Ascending aorta (tissue), 2 donors: Measurements from ENCODE around the gene SLIT3. TPM values are rescaled to one million over a fixed set of nuclear protein-coding genes. Genes with fewer than 3 reads are reported as not detected.

Source experiments
- DNase-seq, 2 donors: peaks; one replicate each; pipeline ENCODE4 v3.0.0-alpha.2; 2019; ENCODE audit warnings: low spot score in 2 of 2
- H3K27ac ChIP-seq, 2 donors: fragments of 200-600 bp; sonication (generic); one replicate each; pipeline ENCODE4 v1.5.1; 2016 to 2017; ENCODE audit warnings: mild to moderate bottlenecking in 1 of 2
- H3K27me3 ChIP-seq: fragments of 200-600 bp; sonication (generic); one replicate; pipeline ENCODE4 v1.5.1; 2017
- H3K36me3 ChIP-seq, 2 donors: fragments of 200-600 bp; sonication (generic); one replicate each; pipeline ENCODE4 v1.5.1; 2016
- H3K4me1 ChIP-seq, 2 donors: fragments of 200-600 bp; sonication (generic); one replicate each; pipeline ENCODE4 v1.5.1; 2016 to 2017; ENCODE audit warnings: mild to moderate bottlenecking in 1 of 2
- H3K4me3 ChIP-seq, 2 donors: fragments of 200-600 bp; sonication (generic); one replicate each; pipeline ENCODE4 v1.5.1; 2016 to 2017; ENCODE audit warnings: mild to moderate bottlenecking in 1 of 2
- H3K9me3 ChIP-seq, 2 donors: fragments of 200-600 bp; sonication (generic); one replicate each; pipeline ENCODE4 v1.5.1; 2016
- CTCF ChIP-seq, 3 experiments: fragments of 200-600 bp in 2 of 3; fragments of 450-650 bp in 1 of 3; sonication (generic) in 2 of 3; IDR thresholded peaks; one replicate each; pipeline ENCODE4 v1.5.1; 2016 to 2019; ENCODE audit warnings: antibody characterized with exemption in 3 of 3, mild to moderate bottlenecking in 1 of 3, moderate library complexity in 1 of 3
- intact Hi-C: fragments of 100-400 bp; cut with DNase I; formaldehyde crosslinking; loops from one replicate; pipeline ENCODE4 v1.15.1; 2023
- total RNA-seq: library from RNA; depleted of rRNA; stranded (reverse); fragments of >200 nt; gene quantifications from one replicate; pipeline ENCODE4 v1.1.0, GENCODE V29; 2016

Gene SLIT3
- total RNA-seq, 1 donor from 2014 or later = 128 TPM

- H3K36me3 ChIP-seq = no peaks in the 10 kb centered on the region
- no peaks in the 10 kb centered on the region for H3K9me3 ChIP-seq
- intact Hi-C loops = no loop called here
- H3K4me1 ChIP-seq = no peaks in the 10 kb centered on the region
- H3K4me3 ChIP-seq = no peak overlapping the region
- no peak overlapping the region for H3K27ac ChIP-seq
- TF ChIP-seq CTCF (IDR thresholded peaks at IDR 0.05) = no peak
- DNase-seq = no peak
- no peaks in the 10 kb centered on the region for H3K27me3 ChIP-seq
Observed at GRCh38 chr5:168889039-168889438, 411.9 kb downstream of the SLIT3 start.

- no peaks in the 10 kb centered on the region for H3K9me3 ChIP-seq
- no peak for TF ChIP-seq CTCF (IDR thresholded peaks at IDR 0.05)
- H3K4me3 ChIP-seq = no peak overlapping the region
- no peak for DNase-seq
- no peaks in the 10 kb centered on the region for H3K4me1 ChIP-seq
- intact Hi-C loops = no loop called here
- H3K27ac ChIP-seq = no peak overlapping the region
- no peaks in the 10 kb centered on the region for H3K36me3 ChIP-seq
- H3K27me3 ChIP-seq = no peaks in the 10 kb centered on the region
Observed at GRCh38 chr5:168887931-168888330, 413.0 kb downstream of the SLIT3 start.

GRCh38 chr5:168886157-168886556 lies 414.8 kb downstream of the SLIT3 start:
- no peak for TF ChIP-seq CTCF (IDR thresholded peaks at IDR 0.05)
- DNase-seq = no peak
- no peaks in the 10 kb centered on the region for H3K27me3 ChIP-seq

GRCh38 chr5:168885324-168886120 lies 415.4 kb downstream of the SLIT3 start:
- no peak for TF ChIP-seq CTCF (IDR thresholded peaks at IDR 0.05)
- Histone ChIP-seq H3K4me3 (no peak overlapping the region), H3K36me3 (no peaks in the 10 kb centered on the region), H3K27me3 (no peaks in the 10 kb centered on the region), H3K9me3 (no peaks in the 10 kb centered on the region), H3K27ac (no peak overlapping the region), H3K4me1 (no peaks in the 10 kb centered on the region)
- DNase-seq = no peak
- intact Hi-C loops = no loop called here

More at GRCh38 chr5:168886157-168886556, 414.8 kb downstream of the SLIT3 start:
- intact Hi-C loops = no loop called here
- Histone ChIP-seq H3K27ac (no peak overlapping the region), H3K4me3 (no peak overlapping the region), H3K36me3 (no peaks in the 10 kb centered on the region), H3K4me1 (no peaks in the 10 kb centered on the region), H3K9me3 (no peaks in the 10 kb centered on the region)

GRCh38 chr5:168883991-168884390 lies 416.9 kb downstream of the SLIT3 start:
- H3K4me3 ChIP-seq = no peak overlapping the region
- no peaks in the 10 kb centered on the region for H3K36me3 ChIP-seq
- no peak overlapping the region for H3K27ac ChIP-seq
- DNase-seq = no peak
- no peaks in the 10 kb centered on the region for H3K27me3 ChIP-seq
- H3K9me3 ChIP-seq = no peaks in the 10 kb centered on the region
- intact Hi-C loops = no loop called here
- TF ChIP-seq CTCF (IDR thresholded peaks at IDR 0.05) = no peak
- H3K4me1 ChIP-seq = peaks cover 0 to 7% of the 10 kb centered on the region in 2 donors
